ENCODE results near the gene ZNF8. TPM values are rescaled to one million over a fixed set of nuclear protein-coding genes. Genes with fewer than 3 reads are reported as not detected.
"Not testable (repeated sequence)": the region's sequence is repeated elsewhere in the genome, so short reads cannot be mapped to it uniquely, and the experiment has no call there.

Gene ZNF8
- polyA plus RNA-seq, 4 donors = 5.5 to 8.8 (median 8.0) TPM

DNA sequence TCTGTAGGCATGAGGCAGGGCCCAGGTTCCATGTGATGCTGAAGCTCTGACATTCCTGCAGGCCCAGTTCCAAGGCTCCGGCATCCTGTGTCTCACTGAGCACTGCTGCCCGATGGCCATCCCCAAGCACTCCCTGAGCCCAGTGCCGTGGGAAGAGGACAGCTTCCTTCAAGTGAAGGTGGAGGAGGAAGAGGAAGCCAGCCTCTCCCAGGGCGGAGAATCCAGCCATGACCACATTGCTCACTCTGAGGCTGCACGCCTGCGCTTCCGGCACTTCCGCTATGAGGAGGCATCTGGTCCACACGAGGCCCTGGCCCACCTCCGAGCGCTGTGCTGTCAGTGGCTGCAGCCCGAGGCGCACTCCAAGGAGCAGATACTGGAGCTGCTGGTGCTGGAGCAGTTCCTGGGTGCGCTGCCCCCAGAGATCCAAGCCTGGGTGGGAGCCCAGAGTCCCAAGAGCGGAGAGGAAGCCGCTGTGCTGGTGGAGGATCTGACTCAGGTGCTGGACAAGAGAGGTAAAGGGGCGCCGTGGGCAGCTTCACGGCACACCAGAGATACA is 56.0 kb downstream of the ZNF8 start:
- no peak for DNase-seq (ENCODE audit: low read depth in 4 of 4, low spot score in 3 of 4)

- no peak for DNase-seq (ENCODE audit: low read depth in 4 of 4, low spot score in 3 of 4)
Observed at GRCh38 chr19:58335630-58336029, 56.9 kb downstream of the ZNF8 start.

- no peak for DNase-seq (ENCODE audit: low read depth in 4 of 4, low spot score in 3 of 4)
Observed at GRCh38 chr19:58336216-58336615, 57.5 kb downstream of the ZNF8 start.

- DNase-seq (ENCODE audit: low read depth in 4 of 4, low spot score in 3 of 4) = no peak
Observed at GRCh38 chr19:58336820-58337219, 58.1 kb downstream of the ZNF8 start.

DNA sequence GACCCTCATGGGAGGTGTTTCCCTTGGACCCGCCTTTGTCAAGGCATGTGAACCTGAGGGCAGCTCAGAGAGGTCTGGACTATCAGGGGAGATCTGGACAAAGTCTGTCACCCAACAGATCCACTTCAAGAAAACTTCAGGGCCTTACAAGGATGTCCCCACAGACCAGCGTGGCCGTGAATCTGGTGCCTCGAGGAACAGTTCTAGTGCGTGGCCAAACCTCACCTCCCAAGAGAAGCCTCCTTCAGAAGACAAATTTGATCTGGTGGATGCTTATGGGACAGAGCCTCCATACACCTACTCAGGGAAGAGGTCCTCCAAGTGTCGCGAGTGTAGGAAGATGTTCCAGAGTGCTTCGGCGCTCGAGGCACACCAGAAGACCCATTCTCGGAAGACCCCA is 59.6 kb downstream of the ZNF8 start:
- DNase-seq (ENCODE audit: low read depth in 4 of 4, low spot score in 3 of 4) = no peak

GRCh38 chr19:58338825-58339558 is 60.2 kb downstream of the ZNF8 start:
- DNase-seq (ENCODE audit: low read depth in 4 of 4, low spot score in 3 of 4) = no peak

GRCh38 chr19:58345558-58345957 is 66.8 kb downstream of the ZNF8 start:
- no peak for DNase-seq (ENCODE audit: low read depth in 4 of 4, low spot score in 3 of 4)

- DNase-seq (ENCODE audit: low read depth in 4 of 4, low spot score in 3 of 4) = no peak
Observed at GRCh38 chr19:58346961-58347929, 68.5 kb downstream of the ZNF8 start.

- DNase-seq (ENCODE audit: low read depth in 4 of 4, low spot score in 3 of 4) = not testable (repeated sequence)
Observed at GRCh38 chr19:58348080-58348479, 69.3 kb downstream of the ZNF8 start.

DNA sequence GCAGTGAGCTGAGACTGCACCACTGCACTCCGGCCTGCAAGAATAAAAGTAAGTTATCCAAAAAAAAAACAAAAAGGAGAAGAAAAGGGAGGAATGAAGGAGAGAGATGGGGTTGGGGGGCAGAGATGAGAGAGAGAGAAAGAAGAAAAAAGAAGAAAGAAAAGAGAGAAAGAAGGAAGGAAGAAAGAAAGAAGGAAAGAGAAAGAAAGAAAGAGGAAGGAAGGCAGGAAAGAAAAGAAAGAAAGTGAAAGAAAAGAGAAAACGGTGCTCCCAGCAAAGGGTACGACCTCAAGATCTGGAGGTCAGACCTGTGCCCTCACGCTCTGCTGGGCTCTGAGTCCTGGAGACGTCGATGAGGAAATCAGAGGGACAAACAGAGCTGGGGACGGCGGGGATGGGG is 70.8 kb downstream of the ZNF8 start:
- DNase-seq (ENCODE audit: low read depth in 4 of 4, low spot score in 3 of 4) = no peak

DNA sequence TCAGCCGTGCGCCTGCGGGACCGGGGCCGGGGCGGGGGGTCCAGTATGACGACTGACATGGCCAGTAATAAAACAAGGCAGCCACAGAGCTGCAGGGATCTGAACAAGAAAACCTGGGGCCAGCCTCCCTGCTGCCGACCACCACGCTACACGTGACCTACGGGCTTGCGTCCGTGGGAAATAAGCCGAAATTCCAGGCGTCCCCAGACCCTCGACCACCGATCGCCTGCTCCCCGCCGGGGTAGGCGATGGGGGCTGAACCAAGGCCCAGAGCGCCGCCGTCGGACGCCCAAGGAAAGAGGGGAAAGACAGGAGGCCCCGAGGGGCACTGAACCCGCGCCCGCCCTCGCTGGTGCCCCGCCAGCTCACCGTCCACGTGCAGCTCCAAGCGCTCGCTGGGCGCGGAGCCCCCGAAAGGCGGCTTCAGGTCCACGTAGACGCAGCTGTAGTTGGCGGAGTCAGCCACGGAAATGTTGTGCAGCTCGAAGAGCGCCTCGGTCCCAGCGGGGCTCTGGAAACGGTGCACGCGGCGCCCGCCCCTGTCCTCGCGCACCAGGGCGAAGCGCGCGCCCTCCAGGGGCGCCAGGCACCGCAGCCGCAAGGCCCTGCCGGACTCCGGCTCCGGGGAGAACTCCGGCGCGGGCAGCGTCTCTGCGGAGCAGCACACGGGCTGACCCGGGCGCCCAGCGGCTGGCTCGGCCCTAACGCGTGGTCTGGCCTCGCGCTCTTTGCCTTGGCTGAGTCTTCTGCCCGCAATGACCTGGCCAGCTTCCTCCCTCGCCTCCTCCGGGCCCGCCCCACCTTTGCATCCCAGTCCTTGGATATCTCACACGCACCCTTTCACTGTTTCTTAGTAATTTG is 71.5 kb downstream of the ZNF8 start:
- no peak for DNase-seq (ENCODE audit: low read depth in 4 of 4, low spot score in 3 of 4)

DNA sequence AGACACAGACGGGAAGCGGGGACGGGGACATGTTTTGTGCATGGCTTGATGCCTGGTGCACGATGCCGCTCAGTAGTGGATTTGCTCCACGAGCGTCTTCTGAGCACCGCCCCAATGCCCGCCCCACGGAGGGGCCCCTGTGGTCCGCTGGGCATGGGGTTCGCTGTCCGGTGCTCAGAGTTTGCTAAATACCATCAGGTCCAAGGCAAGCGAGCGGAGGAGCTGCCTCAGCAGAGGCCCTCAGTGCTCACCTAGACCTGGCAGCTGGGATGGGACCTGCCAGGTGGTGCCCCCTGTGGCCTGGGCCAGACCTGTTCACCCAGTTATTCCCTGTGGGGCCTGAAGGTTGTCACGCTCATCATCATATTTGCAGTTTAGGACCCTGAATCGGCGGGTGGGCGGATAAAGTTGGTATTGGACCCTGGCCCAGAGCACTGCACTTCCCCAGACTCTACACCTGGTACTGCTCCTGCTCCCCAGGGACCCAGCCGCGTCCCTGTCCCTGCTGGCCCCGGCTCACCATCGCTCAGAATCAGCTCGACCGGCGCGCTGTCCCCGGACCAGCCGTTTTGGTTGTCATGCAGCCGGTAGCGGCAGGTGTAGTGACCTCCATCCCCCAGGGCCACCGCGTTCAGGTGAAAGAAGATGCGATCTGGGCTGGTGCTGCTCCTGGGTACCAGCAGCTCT is 72.3 kb downstream of the ZNF8 start:
- no peak for DNase-seq (ENCODE audit: low read depth in 4 of 4, low spot score in 3 of 4)

GRCh38 chr19:58351558-58351878 is 72.8 kb downstream of the ZNF8 start:
- no peak for DNase-seq (ENCODE audit: low read depth in 4 of 4, low spot score in 3 of 4)

DNA sequence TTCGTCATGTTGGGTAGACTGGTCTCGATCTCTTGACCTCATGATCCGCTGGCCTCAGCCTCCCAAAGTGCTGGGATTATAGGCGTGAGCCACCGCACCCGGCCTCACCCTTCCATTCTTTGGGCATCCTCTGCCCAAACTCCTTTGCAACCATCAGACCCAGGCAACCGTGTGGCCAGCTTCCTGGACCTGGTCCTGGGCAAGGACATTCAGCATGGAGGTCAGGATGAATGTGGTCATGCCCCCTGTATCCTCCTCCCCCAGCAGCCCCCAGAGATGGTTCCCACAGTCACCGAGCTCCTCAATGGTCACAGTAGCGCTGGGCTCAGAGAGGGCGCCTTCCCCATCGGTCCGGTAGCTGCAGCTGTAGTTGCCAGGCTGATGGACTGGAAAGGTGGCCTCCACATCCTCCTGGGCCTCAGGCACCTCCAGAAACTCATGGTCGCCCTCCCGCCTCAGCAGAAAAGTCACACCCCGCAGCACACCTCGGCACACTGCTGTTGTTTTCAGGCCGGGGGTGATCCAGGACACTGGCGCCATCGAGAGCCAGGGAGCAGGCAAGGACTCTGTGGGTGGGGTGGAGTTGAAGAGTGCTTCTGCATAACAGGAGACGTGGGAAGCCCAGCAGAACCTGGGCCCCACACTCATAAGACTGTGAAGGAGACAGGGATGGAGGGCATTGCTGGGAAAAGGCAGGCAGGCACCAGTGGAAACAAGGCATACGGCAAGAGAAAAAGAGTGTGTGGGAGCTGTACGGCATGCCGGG is 73.4 kb downstream of the ZNF8 start:
- no peak for DNase-seq (ENCODE audit: low read depth in 4 of 4, low spot score in 3 of 4)

Other genes with a start within 250 kb of the ZNF8 start
- 1 to 10 TPM; 1.4 to 7.7 (median 2.5) TPM for gene ZSCAN1, start 244.9 kb upstream of the ZNF8 start, polyA plus RNA-seq (ENCODE audit: insufficient read length in 4 of 4)
- gene ZNF135, start 219.7 kb upstream of the ZNF8 start, polyA plus RNA-seq (ENCODE audit: insufficient read length in 4 of 4) = 10 to 100 TPM; 22.1 to 28.6 (median 23.9) TPM
- 100 to 1,000 TPM in 1 of 4 donors, 10 to 100 TPM in 3; 76.2 to 122 (median 83.3) TPM for gene ZSCAN18, start 180.7 kb upstream of the ZNF8 start, polyA plus RNA-seq (ENCODE audit: insufficient read length in 4 of 4)
- 10 to 100 TPM; 17.7 to 24.3 (median 22.1) TPM for gene ZNF329, start 128.2 kb upstream of the ZNF8 start, polyA plus RNA-seq (ENCODE audit: insufficient read length in 4 of 4)
- 10 to 100 TPM; 13.0 to 24.0 (median 19.5) TPM for gene ZNF274, start 95.9 kb upstream of the ZNF8 start, polyA plus RNA-seq (ENCODE audit: insufficient read length in 4 of 4)
- gene ZNF544, start 50.0 kb upstream of the ZNF8 start, polyA plus RNA-seq (ENCODE audit: insufficient read length in 4 of 4) = 10 to 100 TPM; 23.4 to 40.1 (median 34.6) TPM
- 10 to 100 TPM; 42.7 to 53.2 (median 46.3) TPM for gene ERVK3-1, start 26.4 kb downstream of the ZNF8 start, polyA plus RNA-seq (ENCODE audit: insufficient read length in 4 of 4)
- gene ZSCAN22, start 48.0 kb downstream of the ZNF8 start, polyA plus RNA-seq (ENCODE audit: insufficient read length in 4 of 4) = 1 to 10 TPM; 3.5 to 4.2 (median 3.8) TPM
- gene A1BG, start 74.5 kb downstream of the ZNF8 start, polyA plus RNA-seq (ENCODE audit: insufficient read length in 4 of 4) = 1 to 10 TPM in 3 of 4 donors, under 1 TPM in 1; 0.89 to 1.9 (median 1.3) TPM
- 1 to 10 TPM; 2.9 to 6.5 (median 3.8) TPM for gene ZNF497, start 83.8 kb downstream of the ZNF8 start, polyA plus RNA-seq (ENCODE audit: insufficient read length in 4 of 4)
- gene ZNF837, start 102.1 kb downstream of the ZNF8 start, polyA plus RNA-seq (ENCODE audit: insufficient read length in 4 of 4) = 1 to 10 TPM; 1.9 to 5.0 (median 2.5) TPM
- 1,000 to 10,000 TPM in 1 of 4 donors, 100 to 1,000 TPM in 3; 837 to 1,018 (median 886) TPM for gene RPS5, start 108.3 kb downstream of the ZNF8 start, polyA plus RNA-seq (ENCODE audit: insufficient read length in 4 of 4)
- not detected for gene RNF225, start 116.7 kb downstream of the ZNF8 start, polyA plus RNA-seq (ENCODE audit: insufficient read length in 4 of 4)
- 10 to 100 TPM; 12.2 to 13.6 (median 12.7) TPM for gene ZNF584, start 129.7 kb downstream of the ZNF8 start, polyA plus RNA-seq (ENCODE audit: insufficient read length in 4 of 4)
- gene ZNF132, start 161.2 kb downstream of the ZNF8 start, polyA plus RNA-seq (ENCODE audit: insufficient read length in 4 of 4) = 10 to 100 TPM in 3 of 4 donors, 1 to 10 TPM in 1; 9.0 to 15.9 (median 14.3) TPM
- 1 to 10 TPM; 5.6 to 7.1 (median 6.1) TPM for gene ZNF324B, start 172.7 kb downstream of the ZNF8 start, polyA plus RNA-seq (ENCODE audit: insufficient read length in 4 of 4)
- gene ZNF324, start 188.1 kb downstream of the ZNF8 start, polyA plus RNA-seq (ENCODE audit: insufficient read length in 4 of 4) = 10 to 100 TPM in 1 of 4 donors, 1 to 10 TPM in 3; 7.2 to 12.1 (median 8.9) TPM
- 10 to 100 TPM; 13.3 to 20.6 (median 13.8) TPM for gene ZNF446, start 197.4 kb downstream of the ZNF8 start, polyA plus RNA-seq (ENCODE audit: insufficient read length in 4 of 4)
- gene SLC27A5, start 233.0 kb downstream of the ZNF8 start, polyA plus RNA-seq (ENCODE audit: insufficient read length in 4 of 4) = 10 to 100 TPM in 1 of 4 donors, 1 to 10 TPM in 3; 6.8 to 11.3 (median 8.6) TPM
- gene ZBTB45, start 240.9 kb downstream of the ZNF8 start, polyA plus RNA-seq (ENCODE audit: insufficient read length in 4 of 4) = 10 to 100 TPM in 1 of 4 donors, 1 to 10 TPM in 3; 8.7 to 15.3 (median 9.0) TPM